NCI-H82 treated with DMSO at 0.1 percent for 48 hours (cell line): ENCODE data around the gene SCAP.

Experiments
- DNase-seq: peaks from one replicate; lab custom pipeline; 2025; ENCODE audit not compliant: unreplicated experiment; lab: John Stamatoyannopoulos, UW

Gene SCAP

GRCh38 chr3:47414666-47415587 lies 60.8 kb downstream of the SCAP start:
- no peak for DNase-seq

- DNase-seq: no peak
Observed at GRCh38 chr3:47414161-47414564, 61.6 kb downstream of the SCAP start.

GRCh38 chr3:47413751-47414150 lies 62.0 kb downstream of the SCAP start:
- DNase-seq: no peak

GRCh38 chr3:47412842-47413520 lies 62.8 kb downstream of the SCAP start:
- DNase-seq: no peak

GRCh38 chr3:47412453-47412756 lies 63.3 kb downstream of the SCAP start:
- DNase-seq: no peak

- DNase-seq: no peak
Observed at GRCh38 chr3:47411696-47412452, 63.9 kb downstream of the SCAP start.

- DNase-seq: no peak
Observed at GRCh38 chr3:47410801-47411646, 64.7 kb downstream of the SCAP start.

GRCh38 chr3:47410417-47410720 lies 65.4 kb downstream of the SCAP start:
- no peak for DNase-seq

- DNase-seq: no peak
Observed at GRCh38 chr3:47409688-47410416, 65.9 kb downstream of the SCAP start.

GRCh38 chr3:47409284-47409683 lies 66.5 kb downstream of the SCAP start:
- DNase-seq: no peak

GRCh38 chr3:47408839-47409229 lies 66.9 kb downstream of the SCAP start:
- DNase-seq: no peak

- DNase-seq: no peak
Observed at GRCh38 chr3:47407896-47408838, 67.6 kb downstream of the SCAP start.

- no peak for DNase-seq
Observed at GRCh38 chr3:47407237-47407636, 68.5 kb downstream of the SCAP start.

GRCh38 chr3:47406762-47407149 lies 69.0 kb downstream of the SCAP start:
- no peak for DNase-seq

GRCh38 chr3:47405820-47406761 lies 69.7 kb downstream of the SCAP start:
- DNase-seq: no peak

- no peak for DNase-seq
Observed at GRCh38 chr3:47404955-47405790, 70.6 kb downstream of the SCAP start.

GRCh38 chr3:47404431-47404876 lies 71.3 kb downstream of the SCAP start:
- DNase-seq: no peak
